HG03175 (cell line): ENCODE results near the gene ANXA9.

Experiments used
- ATAC-seq: cut with Tn5 transposase; IDR thresholded peaks from one replicate; pipeline ENCODE4 v1.9.1; 2021; ENCODE audit warnings: mild to moderate bottlenecking, moderate library complexity; ENCODE audit not compliant: unreplicated experiment

The ANXA9 gene

DNA sequence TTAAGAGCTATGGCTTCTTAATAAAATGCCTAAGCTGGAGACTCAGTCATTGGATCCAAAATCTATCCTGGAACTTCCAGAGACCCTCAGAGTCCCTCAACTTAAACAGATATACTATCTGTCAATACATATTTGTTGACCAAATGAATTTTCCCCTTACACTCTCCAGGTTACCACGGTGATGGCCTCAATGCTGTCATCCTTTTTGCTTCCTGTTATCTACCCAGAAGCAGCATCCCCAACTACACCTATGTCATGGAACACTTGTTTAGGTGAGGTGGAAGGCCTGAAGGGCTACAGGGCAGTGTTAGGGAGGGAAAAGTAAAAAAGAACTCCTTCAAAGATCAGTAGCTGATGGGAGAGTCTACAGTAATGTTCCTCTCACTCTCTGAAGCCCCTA, 61.1 kb downstream of the ANXA9 start:
- no peak for ATAC-seq
